HG03097 (cell line): ENCODE measurements around the gene CHCHD1.
"Not testable (repeated sequence)": the region's sequence is repeated elsewhere in the genome, so short reads cannot be mapped to it uniquely, and the experiment has no call there.

Experiments used
- ATAC-seq: cut with Tn5 transposase; IDR thresholded peaks from one replicate; pipeline ENCODE4 v1.9.1; 2021; ENCODE audit not compliant: unreplicated experiment, low FRiP score

CHCHD1 gene

GRCh38 chr10:73765066-73765465, 16.8 kb upstream of the CHCHD1 start:
- ATAC-seq = no peak

GRCh38 chr10:73768881-73769280, 13.0 kb upstream of the CHCHD1 start:
- no peak for ATAC-seq

- ATAC-seq = no peak
These were observed 12.5 kb upstream of the CHCHD1 start for GRCh38 chr10:73769396-73769795.

- peak; percentile 15 for ATAC-seq
These were observed 10.0 kb upstream of the CHCHD1 start for GRCh38 chr10:73771722-73772280.

- ATAC-seq = peak; percentile 48
These were observed 9.3 kb upstream of the CHCHD1 start for GRCh38 chr10:73772281-73773151.

- ATAC-seq = no peak
These were observed 8.5 kb upstream of the CHCHD1 start for GRCh38 chr10:73773152-73773879.

- no peak for ATAC-seq
These were observed 7.2 kb upstream of the CHCHD1 start for GRCh38 chr10:73774637-73775036.

- no peak for ATAC-seq
These were observed 2.8 kb upstream of the CHCHD1 start for GRCh38 chr10:73779018-73779417.

- no peak for ATAC-seq
These were observed 2.2 kb upstream of the CHCHD1 start for GRCh38 chr10:73779539-73780197.

- no peak for ATAC-seq
These were observed 1.5 kb upstream of the CHCHD1 start for GRCh38 chr10:73780301-73780700.

- ATAC-seq = no peak
These were observed 882 bp upstream of the CHCHD1 start for GRCh38 chr10:73780966-73781365.

- ATAC-seq = no peak
These were observed 335 bp upstream of the CHCHD1 start for GRCh38 chr10:73781548-73781878.

GRCh38 chr10:73782749-73783085, 869 bp downstream of the CHCHD1 start:
- ATAC-seq = no peak

GRCh38 chr10:73785211-73785720, 3.4 kb downstream of the CHCHD1 start, which contains the start of gene ZSWIM8:
Gene ZSWIM8 (plus strand): TSS chr10:73785606. CDS start chr10:73785879, 273 bp downstream.
- ATAC-seq = peak; percentile 71

- ATAC-seq = peak; percentile 2
These were observed 4.1 kb downstream of the CHCHD1 start for GRCh38 chr10:73785721-73786511.

GRCh38 chr10:73786512-73786885, 4.7 kb downstream of the CHCHD1 start:
- no peak for ATAC-seq

- ATAC-seq = not testable (repeated sequence)
These were observed 5.4 kb downstream of the CHCHD1 start for GRCh38 chr10:73787031-73787800.

- ATAC-seq = no peak
These were observed 7.2 kb downstream of the CHCHD1 start for GRCh38 chr10:73788864-73789658.

- ATAC-seq = no peak
These were observed 7.8 kb downstream of the CHCHD1 start for GRCh38 chr10:73789659-73790055.
